ENCODE measurements around the gene TPRG1. TPM values are rescaled to one million over a fixed set of nuclear protein-coding genes. Genes with fewer than 3 reads are reported as not detected.

Gene TPRG1
- total and polyA plus RNA-seq, 2 of the 8 experiments (the other 6 are each of a cell fraction or from before 2014, with no cell fraction given), result 0.37 to 0.47 TPM

DNA sequence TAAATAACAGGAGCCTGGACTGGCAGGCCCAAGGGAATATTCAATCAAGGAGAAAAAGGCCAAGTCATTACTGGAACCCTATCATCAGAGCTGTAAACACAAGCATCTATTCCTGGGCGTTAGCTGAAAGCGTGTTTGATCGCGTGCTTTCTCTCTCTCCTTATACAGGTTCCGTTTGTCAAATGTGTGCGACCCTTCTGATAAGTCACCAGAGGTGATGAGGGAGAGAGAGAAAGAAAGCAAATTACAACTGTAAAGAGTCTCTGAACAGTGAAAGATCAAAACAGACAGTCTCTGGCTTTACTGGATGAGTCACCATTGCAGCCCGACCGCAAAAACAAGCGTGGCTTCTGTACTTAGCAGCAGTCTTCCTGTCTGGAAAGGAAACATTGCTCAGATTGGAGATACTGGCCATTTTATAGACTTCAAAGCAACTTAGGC, 39.5 kb upstream of the TPRG1 start:
- Histone ChIP-seq H4K91ac (replicated peaks; ENCODE audit: insufficient read length, low read length) (no peak overlapping the region), H3K27me3 (replicated peaks in 1 of 4; ENCODE audit: control insufficient read depth in 3 of 4, extremely low read depth in 1 of 4, insufficient read depth in 3 of 4, low read length in 3 of 4) (no peaks in the 10 kb centered on the region), H4K8ac (ENCODE audit: extremely low read depth, insufficient read depth, low read length) (no peak overlapping the region), H3K4ac (replicated peaks; ENCODE audit: insufficient read length, low read depth, low read length) (no peak overlapping the region), H2BK20ac (ENCODE audit: low read length) (no peak overlapping the region), H3K9me3 (ENCODE audit: insufficient read depth in 2 of 2, low read depth in 1 of 2, low read length in 1 of 2) (no peaks in the 10 kb centered on the region), H3K23ac (ENCODE audit: insufficient read length) (no peak overlapping the region), H2BK15ac (ENCODE audit: low read length) (no peak overlapping the region), H3K4me2 (ENCODE audit: insufficient read depth in 1 of 2, low read depth in 2 of 2, low read length in 2 of 2) (no peak overlapping the region), H3K27ac (ENCODE audit: low read depth, low read length) (no peak overlapping the region), H2AK5ac (ENCODE audit: low read depth, low read length) (no peak overlapping the region), H4K5ac (ENCODE audit: insufficient read length, low read depth, low read length) (no peak overlapping the region), H4K20me1 (replicated peaks in 1 of 2; ENCODE audit: control insufficient read depth in 1 of 2, insufficient read depth in 2 of 2, low read length in 2 of 2) (no peaks in the 10 kb centered on the region), H3K56ac (replicated peaks; ENCODE audit: insufficient read length, low read depth, low read length) (no peak overlapping the region), H3K4me3 (ENCODE audit: extremely low read depth in 1 of 4, insufficient read depth in 2 of 4, low read depth in 3 of 4, low read length in 4 of 4) (no peak overlapping the region), H3K18ac (ENCODE audit: extremely low read depth, low read length) (no peak overlapping the region), H2BK120ac (replicated peaks; ENCODE audit: low read depth, low read length) (no peak overlapping the region), H2AFZ (ENCODE audit: low read length) (no peak overlapping the region), H3K23me2 (ENCODE audit: low read depth, low read length) (no peaks in the 10 kb centered on the region; the same call in 1 of the 2 replicates), H3K9ac (replicated peaks in 1 of 4; ENCODE audit: extremely low read depth in 1 of 4, low read depth in 3 of 4, low read length in 3 of 4) (no peak overlapping the region), H3K14ac (ENCODE audit: insufficient read length) (no peak overlapping the region), H2BK12ac (ENCODE audit: low read depth, low read length) (no peak overlapping the region), H3K4me1 (replicated peaks in 1 of 4; ENCODE audit: control insufficient read depth in 3 of 4, insufficient read depth in 4 of 4, low read length in 3 of 4) (no peaks in the 10 kb centered on the region; a peak in 1 of 7 replicates), H3K36me3 (ENCODE audit: control insufficient read depth in 2 of 4, insufficient read depth in 4 of 4, low read length in 3 of 4) (no peaks in the 10 kb centered on the region), H3K79me2 (ENCODE audit: control insufficient read depth in 1 of 2, insufficient read depth in 2 of 2, low read length in 2 of 2) (no peaks in the 10 kb centered on the region), H3K79me1 (ENCODE audit: low read depth, low read length) (no peaks in the 10 kb centered on the region), H2BK5ac (ENCODE audit: low read depth, low read length) (no peak overlapping the region)
- DNase-seq (ENCODE audit: low read depth in 1 of 2, low spot score in 2 of 2) (no peak), FAIRE-seq (no peak)
- TF ChIP-seq SIN3A (conservative IDR thresholded peaks at IDR 0.05 in 1 of 2, IDR thresholded peaks at IDR 0.05 in 1 of 2; ENCODE audit: low read depth in 1 of 2, low read length in 2 of 2) (no peak), MAFK (IDR thresholded peaks at IDR 0.05; ENCODE audit: low read depth, low read length) (no peak), GABPA (IDR thresholded peaks at IDR 0.05; ENCODE audit: borderline replicate concordance, insufficient read depth, low read length) (no peak), TAF7 (optimal IDR thresholded peaks at IDR 0.05; ENCODE audit: borderline replicate concordance, low read depth, low read length) (no peak)
- TF ChIP-seq, protein P1, sequence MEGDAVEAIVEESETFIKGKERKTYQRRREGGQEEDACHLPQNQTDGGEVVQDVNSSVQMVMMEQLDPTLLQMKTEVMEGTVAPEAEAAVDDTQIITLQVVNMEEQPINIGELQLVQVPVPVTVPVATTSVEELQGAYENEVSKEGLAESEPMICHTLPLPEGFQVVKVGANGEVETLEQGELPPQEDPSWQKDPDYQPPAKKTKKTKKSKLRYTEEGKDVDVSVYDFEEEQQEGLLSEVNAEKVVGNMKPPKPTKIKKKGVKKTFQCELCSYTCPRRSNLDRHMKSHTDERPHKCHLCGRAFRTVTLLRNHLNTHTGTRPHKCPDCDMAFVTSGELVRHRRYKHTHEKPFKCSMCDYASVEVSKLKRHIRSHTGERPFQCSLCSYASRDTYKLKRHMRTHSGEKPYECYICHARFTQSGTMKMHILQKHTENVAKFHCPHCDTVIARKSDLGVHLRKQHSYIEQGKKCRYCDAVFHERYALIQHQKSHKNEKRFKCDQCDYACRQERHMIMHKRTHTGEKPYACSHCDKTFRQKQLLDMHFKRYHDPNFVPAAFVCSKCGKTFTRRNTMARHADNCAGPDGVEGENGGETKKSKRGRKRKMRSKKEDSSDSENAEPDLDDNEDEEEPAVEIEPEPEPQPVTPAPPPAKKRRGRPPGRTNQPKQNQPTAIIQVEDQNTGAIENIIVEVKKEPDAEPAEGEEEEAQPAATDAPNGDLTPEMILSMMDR (IDR thresholded peaks at IDR 0.05; ENCODE audit: control extremely low read depth in 1 of 3, insufficient read depth in 1 of 3, low read depth in 1 of 3, low read length in 3 of 3), result no peak
- POLR2A ChIA-PET (ENCODE audit: partially characterized antibody), result no interaction called here
- CTCF ChIA-PET (ENCODE audit: partially characterized antibody), result no interaction called here
- WGBS, 2 experiments (ENCODE audit: extremely low coverage in 1 of 2, insufficient coverage in 1 of 2, insufficient read length in 1 of 2, insufficient replicate concordance in 2 of 2, low coverage in 1 of 2, low lambda C conversion rate in 2 of 2, missing lambda C conversion rate in 1 of 2), result 91% methylated on average over 9 of the region's 9 CpGs; no CpG with 5 or more reads in 1 of the 2 experiments

Measured in H1 (cell line).